K562 (cell line): ENCODE results near the gene CCSER1. TPM values are rescaled to one million over a fixed set of nuclear protein-coding genes. Genes with fewer than 3 reads are reported as not detected.

Experiments used
- ATAC-seq: fragments of 200-7000 bp; cut with Tn5 transposase; 3 replicates; pipeline ENCODE4 v1.9.1; 2020; ENCODE audit warnings: moderate library complexity
- BruUV-seq: library from RNA; stranded (reverse); fragments of 400-500 nt; replicated peaks from 2 replicates; lab custom pipeline; 2021; lab: Mats Ljungman, UMichigan
- CTCF ChIA-PET: fragments of 300-600 bp; formaldehyde crosslinking; extraction: SDS; loops from one replicate; lab custom pipeline; 2021; ENCODE audit warnings: low intra/inter-chr PET ratio; lab: Yijun Ruan, JAX
- POLR2A ChIA-PET: fragments of 300-600, 350-650 bp; sonication (Branson Sonifier 250); formaldehyde crosslinking; extraction: SDS; loops from one replicate; lab custom pipeline; 2021; ENCODE audit warnings: antibody characterized with exemption, inconsistent platforms; lab: Yijun Ruan, JAX
- DNase-seq, 4 experiments: peaks; one replicate each; pipeline versions ENCODE4 v3.0.0 to v3.0.0-alpha.2; 2011 to 2018; ENCODE audit warnings: low spot score in 3 of 4, mixed read lengths in 3 of 4; ENCODE audit errors: extremely low read depth in 1 of 4
- FAIRE-seq: peaks from 2 replicates; lab custom pipeline; 2011; peaks lifted over from hg19 to GRCh38; lab: Jason Lieb, UNC
- H2AFZ ChIP-seq: 2 replicates; pipeline ENCODE4 v1.6.0; 2011; ENCODE audit warnings: low read depth, low read length, control low read depth, inconsistent platforms
- H3K27ac ChIP-seq: fragments of 200-600 bp; 3 replicates; pipeline ENCODE4 v1.8.0; 2011; ENCODE audit warnings: low read depth, mild to moderate bottlenecking, control low read depth, inconsistent platforms, low read length, moderate library complexity, mixed read lengths; ENCODE audit errors: extremely low read depth
- H3K27me3 ChIP-seq, 2 experiments: fragments of 300-600 bp in 1 of 2; 2 replicates in 1 of 2; 3 replicates in 1 of 2; pipeline versions ENCODE4 v1.6.0 to v1.8.0; 2011; ENCODE audit warnings: inconsistent platforms in 2 of 2, low read length in 2 of 2, mild to moderate bottlenecking in 1 of 2, mixed read lengths in 1 of 2, moderate library complexity in 1 of 2; ENCODE audit not compliant: control insufficient read depth in 2 of 2, insufficient read depth in 2 of 2
- H3K36me3 ChIP-seq: fragments of 300-600 bp; 3 replicates; pipeline ENCODE4 v1.8.0; 2011; ENCODE audit warnings: mild to moderate bottlenecking, low read length, inconsistent platforms; ENCODE audit not compliant: control insufficient read depth, insufficient read depth
- H3K4me1 ChIP-seq, 2 experiments: fragments of 200-600 bp in 1 of 2; replicated peaks in 1 of 2; 2 replicates in 1 of 2; 3 replicates in 1 of 2; pipeline versions ENCODE4 v1.5.1 to v1.8.0; 2011; ENCODE audit warnings: inconsistent platforms in 2 of 2, low read length in 2 of 2, mild to moderate bottlenecking in 1 of 2, mixed read lengths in 1 of 2, moderate library complexity in 1 of 2; ENCODE audit not compliant: control insufficient read depth in 2 of 2, insufficient read depth in 2 of 2
- H3K4me2 ChIP-seq: 2 replicates; pipeline ENCODE4 v1.6.1; 2011; ENCODE audit warnings: low read length, control low read depth, inconsistent platforms, mixed read lengths; ENCODE audit not compliant: insufficient read depth
- H3K4me3 ChIP-seq: fragments of 200-600 bp; sonication (generic), shearing (Covaris generic); 2 replicates; pipeline ENCODE4 v1.5.1; 2016; ENCODE audit warnings: control low read depth, inconsistent platforms
- H3K79me2 ChIP-seq: fragments of 200-600 bp; 3 replicates; pipeline ENCODE4 v1.8.0; 2011; ENCODE audit warnings: low read length, inconsistent platforms; ENCODE audit not compliant: control insufficient read depth, insufficient read depth
- H3K9ac ChIP-seq, 2 experiments: 2 replicates each; pipeline versions ENCODE4 v1.6.0 to v1.6.1; 2011; ENCODE audit warnings: low read depth in 2 of 2, low read length in 2 of 2, control low read depth in 1 of 2, inconsistent platforms in 1 of 2, mild to moderate bottlenecking in 1 of 2, mixed read lengths in 1 of 2; ENCODE audit not compliant: insufficient read depth in 1 of 2
- H3K9me1 ChIP-seq: one replicate; pipeline ENCODE4 v1.6.0; 2011; ENCODE audit warnings: inconsistent platforms, mild to moderate bottlenecking, low read length, moderate library complexity; ENCODE audit not compliant: control insufficient read depth, insufficient read depth
- H3K9me3 ChIP-seq: replicated peaks from 2 replicates; pipeline ENCODE4 v1.5.1; 2011; ENCODE audit warnings: low read depth, low read length, inconsistent platforms; ENCODE audit not compliant: control insufficient read depth, insufficient read depth
- H4K20me1 ChIP-seq: replicated peaks from 2 replicates; pipeline ENCODE4 v1.6.1; 2011; ENCODE audit warnings: low read length, inconsistent platforms, mixed read lengths; ENCODE audit not compliant: control insufficient read depth, insufficient read depth
- E2F3 ChIP-seq: fragments of 250-450 bp; sonication (Bioruptor Pico); IDR thresholded peaks from 2 replicates; pipeline ENCODE4 v1.4.0; 2020; ENCODE audit warnings: mild to moderate bottlenecking
- HIVEP1 ChIP-seq: fragments of 250-450 bp; sonication (Bioruptor Pico); IDR thresholded peaks from 2 replicates; pipeline ENCODE4 v1.4.0; 2020; ENCODE audit warnings: mild to moderate bottlenecking
- HNRNPK ChIP-seq: fragments of 200-400 bp; formaldehyde crosslinking; IDR thresholded peaks from one replicate; pipeline ENCODE4 v1.6.1; 2018; ENCODE audit warnings: mild to moderate bottlenecking, low read depth, low read length; ENCODE audit not compliant: poor library complexity, severe bottlenecking
- HNRNPUL1 ChIP-seq: fragments of 200-400 bp; formaldehyde crosslinking; IDR thresholded peaks from 2 replicates; pipeline ENCODE4 v1.6.1; 2017; ENCODE audit warnings: low read length
- SMAD1 ChIP-seq: fragments of 150-350 bp; IDR thresholded peaks from 2 replicates; pipeline ENCODE4 v1.6.1; 2014; ENCODE audit warnings: low read length, low read depth; ENCODE audit not compliant: partially characterized antibody
- TAF1 ChIP-seq: IDR thresholded peaks from 2 replicates; pipeline ENCODE4 v1.6.1; 2011; ENCODE audit warnings: mild to moderate bottlenecking, low read length, moderate library complexity; ENCODE audit not compliant: insufficient read depth, control insufficient read depth, severe bottlenecking; ENCODE audit errors: extremely low read depth
- WGBS: fragments of 100-300 bp; shearing (Covaris generic); methylation state at CpG from one replicate; pipeline ENCODE4 v1.1.6; 2016; ENCODE audit warnings: low coverage, mixed read lengths; ENCODE audit not compliant: insufficient coverage; ENCODE audit errors: missing lambda C conversion rate; 5-methylcytosine and 5-hydroxymethylcytosine counted together
- in situ Hi-C: fragments of 300-500 bp; cut with MboI; formaldehyde crosslinking; loops from 4 replicates; pipeline ENCODE4 v1.15.0; 2018; ENCODE audit warnings: inconsistent platforms, mixed read lengths
- intact Hi-C: fragments of 100-400 bp; cut with micrococcal nuclease; formaldehyde crosslinking; loops from 2 replicates; pipeline ENCODE4 v1.14.2; 2022
- polyA plus RNA-seq, 8 experiments: library from polyadenylated mRNA; depleted of rRNA in 4 of 8; stranded (reverse) in 5 of 8; unstranded in 3 of 8; fragments of >200 nt; fragmentation: Nextera tagmentation in 2 of 8; fragmentation: Illumina TruSeq in 1 of 8; extraction: Ambion mirVana in 2 of 8; extraction: Trizol in 1 of 8; gene quantifications; 2 replicates each; pipeline versions ENCODE4 v1.2.1 to v1.2.3, GENCODE V29; 2011 to 2014; ENCODE audit warnings: inconsistent platforms in 1 of 8, missing spikeins in 1 of 8
- total RNA-seq, 7 experiments: library from RNA; depleted of rRNA in 6 of 7; stranded (reverse); fragments of >200 nt in 6 of 7; fragmentation: Illumina TruSeq in 2 of 7; extraction: Trizol in 2 of 7; gene quantifications; 2 replicates each; pipeline versions ENCODE4 v1.2.1 to v1.2.3, GENCODE V29; 2011 to 2021; ENCODE audit warnings: low replicate concordance in 1 of 7
- TF ChIP-seq, protein P1 (sequence below): fragments of 450-650 bp; IDR thresholded peaks from 2 replicates; pipeline ENCODE4 v1.6.1; 2014; ENCODE audit warnings: low read depth, mild to moderate bottlenecking, moderate library complexity, borderline replicate concordance
- TF ChIP-seq, protein P2 (sequence below): fragments of 250-450 bp; sonication (Bioruptor Pico); IDR thresholded peaks from 2 replicates; pipeline ENCODE4 v1.5.0; 2021; ENCODE audit warnings: mild to moderate bottlenecking, borderline replicate concordance
- TF ChIP-seq, protein P3 (sequence below): IDR thresholded peaks from 2 replicates; pipeline ENCODE4 v1.6.1; 2011; ENCODE audit not compliant: insufficient read length; ENCODE audit errors: extremely low read depth

CCSER1 gene
- total and polyA plus RNA-seq, 9 of the 15 experiments (the other 6 are each of a cell fraction or from before 2014, with no cell fraction given), result not detected

DNA sequence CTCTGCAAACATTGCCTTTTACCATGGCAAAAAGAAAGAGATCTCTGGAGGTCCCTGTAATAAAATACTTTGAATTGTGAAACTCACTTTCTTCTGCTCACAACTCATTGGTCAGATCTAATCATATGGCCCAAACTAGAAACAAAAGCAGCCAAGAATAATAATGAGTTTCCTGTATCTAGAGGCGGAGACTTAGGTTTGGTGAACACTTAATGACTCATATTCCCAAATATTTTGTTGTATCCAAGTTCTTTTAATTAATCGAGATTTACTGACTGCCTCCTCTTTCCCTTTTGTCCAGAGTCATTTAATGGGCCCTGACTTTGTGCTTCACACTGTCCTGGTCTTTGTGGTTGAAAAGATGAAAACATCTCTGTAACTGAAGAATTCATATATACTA lies 190.6 kb downstream of the CCSER1 start:
- H3K79me2 ChIP-seq, result no peaks in the 10 kb centered on the region
- in situ Hi-C loops (no loop called here), intact Hi-C loops (no loop called here)
- FAIRE-seq, result no peak
- no peaks in the 10 kb centered on the region for H3K9me1 ChIP-seq
- H3K4me3 ChIP-seq, result no peak overlapping the region
- BruUV-seq, result no TSS peak
- H3K4me2 ChIP-seq, result no peak overlapping the region
- no peaks in the 10 kb centered on the region for H3K36me3 ChIP-seq
- POLR2A ChIA-PET, result no interaction called here
- H3K9ac ChIP-seq, result no peak overlapping the region
- H3K27me3 ChIP-seq, result no peaks in the 10 kb centered on the region
- H3K9me3 ChIP-seq, result no peaks in the 10 kb centered on the region
- H3K4me1 ChIP-seq, result no peaks in the 10 kb centered on the region
- WGBS, result 0% methylated on average over 2 of the region's 2 CpGs
- no peak for DNase-seq
- ATAC-seq, result no peak
- TF ChIP-seq HNRNPUL1 (no peak), SMAD1 (no peak), E2F3 (CRISPR knock-in tag) (no peak), HIVEP1 (CRISPR knock-in tag) (no peak), HNRNPK (no peak), TAF1 (no peak)
- TF ChIP-seq, protein P1, sequence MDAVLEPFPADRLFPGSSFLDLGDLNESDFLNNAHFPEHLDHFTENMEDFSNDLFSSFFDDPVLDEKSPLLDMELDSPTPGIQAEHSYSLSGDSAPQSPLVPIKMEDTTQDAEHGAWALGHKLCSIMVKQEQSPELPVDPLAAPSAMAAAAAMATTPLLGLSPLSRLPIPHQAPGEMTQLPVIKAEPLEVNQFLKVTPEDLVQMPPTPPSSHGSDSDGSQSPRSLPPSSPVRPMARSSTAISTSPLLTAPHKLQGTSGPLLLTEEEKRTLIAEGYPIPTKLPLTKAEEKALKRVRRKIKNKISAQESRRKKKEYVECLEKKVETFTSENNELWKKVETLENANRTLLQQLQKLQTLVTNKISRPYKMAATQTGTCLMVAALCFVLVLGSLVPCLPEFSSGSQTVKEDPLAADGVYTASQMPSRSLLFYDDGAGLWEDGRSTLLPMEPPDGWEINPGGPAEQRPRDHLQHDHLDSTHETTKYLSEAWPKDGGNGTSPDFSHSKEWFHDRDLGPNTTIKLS, result no peak
- TF ChIP-seq, protein P2, sequence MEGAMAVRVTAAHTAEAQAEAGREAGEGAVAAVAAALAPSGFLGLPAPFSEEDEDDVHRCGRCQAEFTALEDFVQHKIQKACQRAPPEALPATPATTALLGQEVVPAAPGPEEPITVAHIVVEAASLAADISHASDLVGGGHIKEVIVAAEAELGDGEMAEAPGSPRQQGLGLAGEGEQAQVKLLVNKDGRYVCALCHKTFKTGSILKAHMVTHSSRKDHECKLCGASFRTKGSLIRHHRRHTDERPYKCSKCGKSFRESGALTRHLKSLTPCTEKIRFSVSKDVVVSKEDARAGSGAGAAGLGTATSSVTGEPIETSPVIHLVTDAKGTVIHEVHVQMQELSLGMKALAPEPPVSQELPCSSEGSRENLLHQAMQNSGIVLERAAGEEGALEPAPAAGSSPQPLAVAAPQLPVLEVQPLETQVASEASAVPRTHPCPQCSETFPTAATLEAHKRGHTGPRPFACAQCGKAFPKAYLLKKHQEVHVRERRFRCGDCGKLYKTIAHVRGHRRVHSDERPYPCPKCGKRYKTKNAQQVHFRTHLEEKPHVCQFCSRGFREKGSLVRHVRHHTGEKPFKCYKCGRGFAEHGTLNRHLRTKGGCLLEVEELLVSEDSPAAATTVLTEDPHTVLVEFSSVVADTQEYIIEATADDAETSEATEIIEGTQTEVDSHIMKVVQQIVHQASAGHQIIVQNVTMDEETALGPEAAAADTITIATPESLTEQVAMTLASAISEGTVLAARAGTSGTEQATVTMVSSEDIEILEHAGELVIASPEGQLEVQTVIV, result no peak
- TF ChIP-seq, protein P3, sequence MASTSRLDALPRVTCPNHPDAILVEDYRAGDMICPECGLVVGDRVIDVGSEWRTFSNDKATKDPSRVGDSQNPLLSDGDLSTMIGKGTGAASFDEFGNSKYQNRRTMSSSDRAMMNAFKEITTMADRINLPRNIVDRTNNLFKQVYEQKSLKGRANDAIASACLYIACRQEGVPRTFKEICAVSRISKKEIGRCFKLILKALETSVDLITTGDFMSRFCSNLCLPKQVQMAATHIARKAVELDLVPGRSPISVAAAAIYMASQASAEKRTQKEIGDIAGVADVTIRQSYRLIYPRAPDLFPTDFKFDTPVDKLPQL, result no peak
- CTCF ChIA-PET, result no interaction called here
- no peaks in the 10 kb centered on the region for H4K20me1 ChIP-seq
- H2AFZ ChIP-seq, result no peak overlapping the region
- no peak overlapping the region for H3K27ac ChIP-seq
